Lung (tissue), 12 donors: Measurements from ENCODE around the gene MMP19. TPM values are rescaled to one million over a fixed set of nuclear protein-coding genes. Genes with fewer than 3 reads are reported as not detected.

Experiments
- ATAC-seq: fragments of 200-7000 bp; cut with Tn5 transposase; one replicate; pipeline ENCODE4 v1.9.1; 2020; ENCODE audit warnings: moderate number of reproducible peaks; ENCODE audit not compliant: insufficient read depth, low FRiP score
- DNase-seq, 3 donors: peaks; one replicate each; pipeline ENCODE4 v3.0.0-alpha.2; 2013 to 2017
- H3K27ac ChIP-seq, 2 donors: one replicate each; pipeline ENCODE4 v1.5.1; 2013; ENCODE audit warnings: mild to moderate bottlenecking in 2 of 2, moderate library complexity in 2 of 2, control low read depth in 1 of 2, inconsistent platforms in 1 of 2, low read depth in 1 of 2, low read length in 1 of 2
- H3K27me3 ChIP-seq, 3 donors: one replicate each; pipeline ENCODE4 v1.5.1; 2013; ENCODE audit warnings: low read length in 2 of 3; ENCODE audit not compliant: control insufficient read depth in 3 of 3, insufficient read depth in 3 of 3
- H3K36me3 ChIP-seq, 4 donors: one replicate each; pipeline ENCODE4 v1.5.1; 2013; ENCODE audit warnings: low read length in 4 of 4, mild to moderate bottlenecking in 1 of 4, moderate library complexity in 1 of 4; ENCODE audit not compliant: control insufficient read depth in 4 of 4, insufficient read depth in 4 of 4
- H3K4me1 ChIP-seq, 5 donors: one replicate each; pipeline ENCODE4 v1.5.1; 2013; ENCODE audit warnings: low read length in 5 of 5, mild to moderate bottlenecking in 2 of 5, moderate library complexity in 1 of 5; ENCODE audit not compliant: control insufficient read depth in 5 of 5, insufficient read depth in 5 of 5
- H3K4me3 ChIP-seq: one replicate; pipeline ENCODE4 v1.5.1; 2013; ENCODE audit warnings: mild to moderate bottlenecking, control low read depth, moderate library complexity
- H3K9ac ChIP-seq, 2 donors: one replicate each; pipeline ENCODE4 v1.5.1; 2013; ENCODE audit warnings: low read length in 2 of 2, control low read depth in 1 of 2; ENCODE audit not compliant: insufficient read depth in 1 of 2
- H3K9me3 ChIP-seq, 4 donors: one replicate each; pipeline ENCODE4 v1.5.1; 2013; ENCODE audit warnings: low read length in 3 of 4, mild to moderate bottlenecking in 1 of 4, moderate library complexity in 1 of 4; ENCODE audit not compliant: control insufficient read depth in 4 of 4, insufficient read depth in 3 of 4
- WGBS, 2 donors: extraction: QIAGEN DNeasy Blood & Tissue Kit; methylation state at CpG; one replicate each; pipeline ENCODE4 v1.1.7; 2013; 5-methylcytosine and 5-hydroxymethylcytosine counted together
- polyA plus RNA-seq, 2 donors: library from polyadenylated mRNA; stranded (reverse); fragments of 200-250 nt; gene quantifications; one replicate each; pipeline ENCODE4 v1.2.1, GENCODE V29; 2013
- total RNA-seq, 2 donors: library from RNA; depleted of rRNA in 1 of 2; stranded (reverse); fragments of >200 nt in 1 of 2; gene quantifications; one replicate each; pipeline ENCODE4 v1.2.1, GENCODE V29; 2014 to 2021
- TF ChIP-seq, protein P1 (sequence below): IDR thresholded peaks from 2 replicates; pipeline ENCODE4 v1.5.1; 2012; ENCODE audit warnings: mild to moderate bottlenecking; ENCODE audit errors: control extremely low read depth, extremely low read depth
- donor health status: control.
- donor health status: control.
- donor health status: Bipolar disorder and iron deficiency.
- donor health status: healthy.
- donor health status: DM: yes; HTN: yes; CAD: no.

MMP19 gene
- total and polyA plus RNA-seq, 4 donors: 9.3 to 92.1 (median 31.7) TPM

DNA sequence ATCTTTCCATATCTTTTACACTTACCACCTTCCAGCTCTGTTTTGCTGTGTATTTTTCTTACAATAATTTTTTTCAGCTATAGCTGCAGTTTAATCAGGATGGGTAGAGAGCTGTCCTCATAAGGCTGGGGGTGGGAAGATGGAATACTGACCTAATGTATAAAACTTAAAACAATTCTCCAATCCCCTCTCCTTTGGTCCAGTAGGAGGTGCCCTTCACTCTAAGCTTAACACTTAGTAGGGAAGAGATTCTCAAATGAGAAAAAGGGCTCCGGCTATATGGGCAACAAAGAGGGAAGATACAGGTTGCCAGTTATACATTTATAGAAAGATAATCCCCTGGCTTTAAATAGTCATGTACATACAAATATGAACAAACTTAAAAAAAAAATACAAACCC lies 22.1 kb downstream of the MMP19 start:
- Histone ChIP-seq H3K9ac (no peak overlapping the region), H3K36me3 (peaks cover 15 to 35% (median 19%) of the 10 kb centered on the region in 4 donors), H3K4me1 (peaks cover 2 to 16% (median 6%) of the 10 kb centered on the region in 5 donors), H3K27me3 (no peaks in the 10 kb centered on the region), H3K9me3 (no peaks in the 10 kb centered on the region), H3K27ac (no peak overlapping the region), H3K4me3 (no peak overlapping the region)
- ATAC-seq (no peak), DNase-seq (no peak)
- TF ChIP-seq, protein P1, sequence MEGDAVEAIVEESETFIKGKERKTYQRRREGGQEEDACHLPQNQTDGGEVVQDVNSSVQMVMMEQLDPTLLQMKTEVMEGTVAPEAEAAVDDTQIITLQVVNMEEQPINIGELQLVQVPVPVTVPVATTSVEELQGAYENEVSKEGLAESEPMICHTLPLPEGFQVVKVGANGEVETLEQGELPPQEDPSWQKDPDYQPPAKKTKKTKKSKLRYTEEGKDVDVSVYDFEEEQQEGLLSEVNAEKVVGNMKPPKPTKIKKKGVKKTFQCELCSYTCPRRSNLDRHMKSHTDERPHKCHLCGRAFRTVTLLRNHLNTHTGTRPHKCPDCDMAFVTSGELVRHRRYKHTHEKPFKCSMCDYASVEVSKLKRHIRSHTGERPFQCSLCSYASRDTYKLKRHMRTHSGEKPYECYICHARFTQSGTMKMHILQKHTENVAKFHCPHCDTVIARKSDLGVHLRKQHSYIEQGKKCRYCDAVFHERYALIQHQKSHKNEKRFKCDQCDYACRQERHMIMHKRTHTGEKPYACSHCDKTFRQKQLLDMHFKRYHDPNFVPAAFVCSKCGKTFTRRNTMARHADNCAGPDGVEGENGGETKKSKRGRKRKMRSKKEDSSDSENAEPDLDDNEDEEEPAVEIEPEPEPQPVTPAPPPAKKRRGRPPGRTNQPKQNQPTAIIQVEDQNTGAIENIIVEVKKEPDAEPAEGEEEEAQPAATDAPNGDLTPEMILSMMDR: no peak
- 88% methylated on average over 1 of the region's 1 CpG for WGBS, 2 donors

DNA sequence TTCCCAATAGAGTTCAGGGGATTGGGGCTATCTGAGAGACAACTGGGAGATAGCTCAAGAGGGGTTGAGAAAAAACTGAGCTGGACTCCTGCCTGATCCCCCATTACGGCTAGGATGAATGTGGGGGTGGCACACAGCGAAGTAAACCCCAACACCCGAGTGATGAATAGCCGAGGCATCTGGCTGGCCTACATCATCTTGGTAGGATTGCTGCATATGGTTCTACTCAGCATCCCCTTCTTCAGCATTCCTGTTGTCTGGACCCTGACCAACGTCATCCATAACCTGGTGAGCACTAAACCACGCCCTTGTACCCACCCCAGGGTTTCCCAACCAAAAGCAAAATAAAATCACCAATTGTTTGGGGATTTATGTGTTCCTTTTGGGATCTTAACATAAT lies 23.9 kb downstream of the MMP19 start:
- DNase-seq (no peak), ATAC-seq (no peak)
- Histone ChIP-seq H3K9me3 (no peaks in the 10 kb centered on the region), H3K4me3 (no peak overlapping the region), H3K9ac (peak overlapping the region in 1 of 2 donors; percentile 78), H3K36me3 (peaks cover 15 to 37% (median 19%) of the 10 kb centered on the region in 4 donors), H3K4me1 (peaks cover 5 to 21% (median 6%) of the 10 kb centered on the region in 5 donors), H3K27ac (no peak overlapping the region), H3K27me3 (no peaks in the 10 kb centered on the region)
- WGBS, 2 donors: 71 to 86% methylated on average over 6 of the region's 6 CpGs
- TF ChIP-seq, protein P1: no peak

DNA sequence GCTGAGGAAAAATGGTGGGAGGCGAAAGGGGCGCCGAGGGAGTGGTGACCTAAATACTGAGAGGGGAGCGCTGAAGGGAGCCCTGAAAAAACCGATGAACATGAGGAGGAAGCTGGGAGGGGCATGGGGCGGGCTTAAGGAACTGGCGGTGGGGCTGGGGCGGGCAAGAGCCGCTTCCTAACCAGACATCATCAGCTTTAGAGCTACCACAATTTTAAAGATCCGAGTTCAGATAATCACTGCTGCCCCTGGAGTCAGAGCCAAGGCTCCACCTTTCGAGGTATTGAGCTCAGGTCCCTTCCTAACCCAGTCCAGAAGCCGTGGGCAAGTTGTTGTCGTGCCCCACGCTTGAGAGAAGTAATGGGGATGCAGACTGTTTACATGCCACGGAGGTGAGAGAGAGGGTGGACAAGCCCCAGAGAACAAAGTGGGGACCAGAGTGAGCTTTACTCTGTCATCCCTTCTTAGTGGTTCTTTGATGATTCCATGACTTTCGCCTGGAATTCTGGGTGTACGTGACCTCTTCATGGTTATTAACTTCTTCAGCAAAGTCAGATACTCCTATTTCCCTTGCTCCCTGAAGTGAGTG lies 24.5 kb downstream of the MMP19 start:
- H3K27me3 ChIP-seq: no peaks in the 10 kb centered on the region
- TF ChIP-seq, protein P1: no peak
- ATAC-seq: peak; percentile 39
- no peak for DNase-seq
- H3K36me3 ChIP-seq: peaks cover 15 to 34% (median 21%) of the 10 kb centered on the region in 4 donors
- peak overlapping the region; percentile 58 to 63 for H3K27ac ChIP-seq
- peak overlapping the region; percentile 49 to 78 for H3K9ac ChIP-seq
- 1 to 2% methylated on average over 16 to 17 of the region's 17 CpGs for WGBS, 2 donors
- H3K4me1 ChIP-seq: peaks cover 5 to 21% (median 6%) of the 10 kb centered on the region in 5 donors
- H3K9me3 ChIP-seq: no peaks in the 10 kb centered on the region
- H3K4me3 ChIP-seq: peak overlapping the region; percentile 55
